HepG2 (cell line): Measurements from ENCODE around the gene SNRPD2. TPM values are rescaled to one million over a fixed set of nuclear protein-coding genes. Genes with fewer than 3 reads are reported as not detected.

ENCODE experiments used
- GABPA ChIP-seq, 2 experiments: IDR thresholded peaks; 2 replicates each; pipeline ENCODE4 v1.6.1; 2011 to 2016; ENCODE audit warnings: low read depth in 2 of 2, low read length in 1 of 2, missing biosample characterization in 1 of 2, missing genetic modification characterization in 1 of 2
- GATAD2A ChIP-seq: IDR thresholded peaks from 2 replicates; pipeline ENCODE4 v1.6.1; 2016
- HOXA9 ChIP-seq: sonication (generic); formaldehyde crosslinking; IDR thresholded peaks from 2 replicates; pipeline ENCODE4 v1.8.1; 2022; ENCODE audit warnings: missing genetic modification reagents, mild to moderate bottlenecking, moderate library complexity, borderline replicate concordance
- IKZF1 ChIP-seq: fragments of 450-650 bp; IDR thresholded peaks from 2 replicates; pipeline ENCODE4 v1.7.1; 2016
- NFATC3 ChIP-seq: sonication (generic); formaldehyde crosslinking; IDR thresholded peaks from 2 replicates; pipeline ENCODE4 v1.5.1; 2020; ENCODE audit warnings: mild to moderate bottlenecking, missing genetic modification reagents
- RAD51 ChIP-seq: fragments of 450-650 bp; IDR thresholded peaks from 2 replicates; pipeline ENCODE4 v1.6.1; 2016; ENCODE audit warnings: borderline replicate concordance
- RFX3 ChIP-seq: IDR thresholded peaks from 2 replicates; pipeline ENCODE4 v1.6.1; 2016; ENCODE audit warnings: missing biosample characterization, missing genetic modification reagents
- SRF ChIP-seq: IDR thresholded peaks from 2 replicates; pipeline ENCODE4 v1.6.1; 2011; ENCODE audit warnings: mild to moderate bottlenecking, low read depth, low read length, moderate library complexity
- SRSF9 ChIP-seq: fragments of 200-400 bp; formaldehyde crosslinking; IDR thresholded peaks from 2 replicates; pipeline ENCODE4 v1.6.1; 2018; ENCODE audit warnings: borderline replicate concordance, mild to moderate bottlenecking, low read depth, low read length; ENCODE audit not compliant: insufficient read depth, poor library complexity, severe bottlenecking
- THAP11 ChIP-seq: IDR thresholded peaks from 2 replicates; pipeline ENCODE4 v1.6.1; 2016; ENCODE audit warnings: missing biosample characterization, missing genetic modification reagents
- ZFP41 ChIP-seq: sonication (generic); formaldehyde crosslinking; IDR thresholded peaks from 2 replicates; pipeline ENCODE4 v1.4.0; 2020; ENCODE audit warnings: mild to moderate bottlenecking, missing genetic modification reagents, borderline replicate concordance
- ZNF101 ChIP-seq: sonication (generic); formaldehyde crosslinking; IDR thresholded peaks from 2 replicates; pipeline ENCODE4 v1.4.0; 2020; ENCODE audit warnings: mild to moderate bottlenecking, low read depth, missing genetic modification reagents, borderline replicate concordance
- ZNF24 ChIP-seq: fragments of 450-650 bp; IDR thresholded peaks from 2 replicates; pipeline ENCODE4 v1.6.1; 2017; ENCODE audit warnings: antibody characterized with exemption, mild to moderate bottlenecking
- ZNF335 ChIP-seq: sonication (generic); formaldehyde crosslinking; IDR thresholded peaks from 2 replicates; pipeline ENCODE4 v1.4.0; 2020; ENCODE audit warnings: missing genetic modification reagents
- ZSCAN30 ChIP-seq: sonication (generic); formaldehyde crosslinking; IDR thresholded peaks from 2 replicates; pipeline ENCODE4 v1.5.0; 2020; ENCODE audit warnings: mild to moderate bottlenecking, missing genetic modification reagents
- polyA plus RNA-seq, 8 experiments: library from polyadenylated mRNA; depleted of rRNA in 3 of 8; stranded (reverse) in 7 of 8; unstranded in 1 of 8; fragments of >200 nt; fragmentation: Illumina TruSeq in 4 of 8; extraction: Trizol in 4 of 8; gene quantifications; 2 replicates each; pipeline versions ENCODE4 v1.2.1 to v1.2.3, GENCODE V29; 2011 to 2016; ENCODE audit warnings: low read depth in 4 of 8, missing spikeins in 1 of 8, mixed read lengths in 1 of 8; ENCODE audit not compliant: insufficient read depth in 1 of 8
- total RNA-seq, 5 experiments: library from RNA; depleted of rRNA; stranded (reverse); fragments of >200 nt; fragmentation: Illumina TruSeq; extraction: Trizol; gene quantifications; 2 replicates each; pipeline ENCODE4 v1.2.3, GENCODE V29; 2016; ENCODE audit warnings: low read depth in 1 of 5
- TF ChIP-seq, protein P1 (sequence below): sonication (generic); formaldehyde crosslinking; IDR thresholded peaks from 2 replicates; pipeline ENCODE4 v1.5.1; 2020; ENCODE audit warnings: missing genetic modification reagents, mild to moderate bottlenecking, borderline replicate concordance
- TF ChIP-seq, protein P2 (sequence below): sonication (generic); formaldehyde crosslinking; IDR thresholded peaks from 2 replicates; pipeline ENCODE4 v1.4.0; 2020; ENCODE audit warnings: mild to moderate bottlenecking, missing genetic modification reagents
- TF ChIP-seq, protein P3 (sequence below), 2 experiments: sonication (generic) in 1 of 2; formaldehyde crosslinking in 1 of 2; IDR thresholded peaks; 2 replicates each; pipeline versions ENCODE4 v1.5.1 to v1.6.1; 2011 to 2020; ENCODE audit warnings: borderline replicate concordance in 1 of 2, low read depth in 1 of 2, low read length in 1 of 2, mild to moderate bottlenecking in 1 of 2, missing genetic modification reagents in 1 of 2, moderate library complexity in 1 of 2
- TF ChIP-seq, protein P4 (sequence below): sonication (generic); formaldehyde crosslinking; conservative IDR thresholded peaks from 2 replicates; pipeline ENCODE4 v1.5.0; 2020; ENCODE audit warnings: missing genetic modification reagents
- TF ChIP-seq, protein P5 (sequence below): sonication (generic); formaldehyde crosslinking; conservative IDR thresholded peaks from 2 replicates; pipeline ENCODE4 v1.4.0; 2020; ENCODE audit warnings: missing genetic modification reagents

The SNRPD2 gene
- total and polyA plus RNA-seq, 2 of the 13 experiments (the other 11 are each of a cell fraction or from before 2014, with no cell fraction given), result 299 to 485 TPM

DNA sequence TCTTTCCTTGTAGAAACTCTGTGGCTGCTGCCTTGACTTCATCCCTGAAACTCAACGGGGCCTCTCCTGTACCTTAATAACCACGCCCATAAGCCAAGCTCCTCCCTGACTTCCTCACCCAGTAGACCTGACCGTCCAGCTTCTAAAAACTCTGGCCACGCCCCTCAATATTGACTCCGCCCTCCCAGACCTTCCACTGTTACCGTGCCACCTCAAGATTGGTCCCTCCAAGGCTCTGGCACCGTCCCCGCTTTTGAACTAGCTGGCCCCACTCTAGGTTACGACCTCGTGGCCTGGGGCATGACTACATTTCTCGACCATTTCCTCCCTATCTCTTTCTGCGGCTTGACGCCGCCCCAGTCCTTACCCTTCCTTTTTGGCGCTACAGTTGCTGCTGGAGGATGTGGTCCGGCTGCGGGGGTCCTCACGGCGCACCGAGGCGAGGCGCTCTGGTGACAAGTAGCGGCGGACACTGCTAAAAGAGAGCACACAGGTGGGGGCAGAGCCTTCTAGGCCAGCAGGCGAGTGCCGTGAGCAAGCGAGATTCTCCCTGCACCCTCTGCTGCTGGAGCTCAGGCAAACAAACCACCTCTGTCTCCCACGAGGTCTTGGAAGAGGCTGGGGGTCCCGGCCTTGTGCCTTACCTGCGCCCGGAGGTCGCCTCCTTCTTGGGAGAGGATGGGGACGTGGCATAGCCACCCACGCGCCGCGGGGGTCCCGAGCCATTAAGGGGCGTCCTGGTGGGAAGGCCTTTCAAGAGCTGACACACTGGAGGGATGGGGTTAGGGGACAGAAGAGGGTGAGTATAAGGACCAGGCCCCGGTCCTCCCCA is 50.3 kb downstream of the SNRPD2 start (continued):
- TF ChIP-seq, protein P1, sequence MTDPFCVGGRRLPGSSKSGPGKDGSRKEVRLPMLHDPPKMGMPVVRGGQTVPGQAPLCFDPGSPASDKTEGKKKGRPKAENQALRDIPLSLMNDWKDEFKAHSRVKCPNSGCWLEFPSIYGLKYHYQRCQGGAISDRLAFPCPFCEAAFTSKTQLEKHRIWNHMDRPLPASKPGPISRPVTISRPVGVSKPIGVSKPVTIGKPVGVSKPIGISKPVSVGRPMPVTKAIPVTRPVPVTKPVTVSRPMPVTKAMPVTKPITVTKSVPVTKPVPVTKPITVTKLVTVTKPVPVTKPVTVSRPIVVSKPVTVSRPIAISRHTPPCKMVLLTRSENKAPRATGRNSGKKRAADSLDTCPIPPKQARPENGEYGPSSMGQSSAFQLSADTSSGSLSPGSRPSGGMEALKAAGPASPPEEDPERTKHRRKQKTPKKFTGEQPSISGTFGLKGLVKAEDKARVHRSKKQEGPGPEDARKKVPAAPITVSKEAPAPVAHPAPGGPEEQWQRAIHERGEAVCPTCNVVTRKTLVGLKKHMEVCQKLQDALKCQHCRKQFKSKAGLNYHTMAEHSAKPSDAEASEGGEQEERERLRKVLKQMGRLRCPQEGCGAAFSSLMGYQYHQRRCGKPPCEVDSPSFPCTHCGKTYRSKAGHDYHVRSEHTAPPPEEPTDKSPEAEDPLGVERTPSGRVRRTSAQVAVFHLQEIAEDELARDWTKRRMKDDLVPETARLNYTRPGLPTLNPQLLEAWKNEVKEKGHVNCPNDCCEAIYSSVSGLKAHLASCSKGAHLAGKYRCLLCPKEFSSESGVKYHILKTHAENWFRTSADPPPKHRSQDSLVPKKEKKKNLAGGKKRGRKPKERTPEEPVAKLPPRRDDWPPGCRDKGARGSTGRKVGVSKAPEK, result no peak
- TF ChIP-seq, protein P2, sequence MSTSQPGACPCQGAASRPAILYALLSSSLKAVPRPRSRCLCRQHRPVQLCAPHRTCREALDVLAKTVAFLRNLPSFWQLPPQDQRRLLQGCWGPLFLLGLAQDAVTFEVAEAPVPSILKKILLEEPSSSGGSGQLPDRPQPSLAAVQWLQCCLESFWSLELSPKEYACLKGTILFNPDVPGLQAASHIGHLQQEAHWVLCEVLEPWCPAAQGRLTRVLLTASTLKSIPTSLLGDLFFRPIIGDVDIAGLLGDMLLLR (CRISPR knock-in tag), result no peak
- TF ChIP-seq IKZF1 (no peak), HOXA9 (CRISPR knock-in tag) (peak; percentile 43; the same call in 1 of the 2 replicates), ZNF101 (CRISPR knock-in tag) (no peak), GABPA (IDR thresholded peaks at IDR 0.05; ENCODE audit: low read depth, low read length) (no peak), GABPA (CRISPR knock-in tag; IDR thresholded peaks at IDR 0.05; ENCODE audit: low read depth) (no peak), GATAD2A (CRISPR knock-in tag) (0 out of 2 replicates have a peak, but pooled peaks have one; percentile 18), ZNF24 (no peak), RAD51 (no peak), ZNF335 (CRISPR knock-in tag) (peak; percentile 56; the same call in 1 of the 2 replicates), SRSF9 (no peak), ZFP41 (CRISPR knock-in tag) (no peak), THAP11 (CRISPR knock-in tag) (no peak; the same call in 1 of the 2 replicates), SRF (no peak), NFATC3 (CRISPR knock-in tag) (no peak), ZSCAN30 (CRISPR knock-in tag) (no peak), RFX3 (CRISPR knock-in tag) (no peak)
- TF ChIP-seq, protein P3, sequence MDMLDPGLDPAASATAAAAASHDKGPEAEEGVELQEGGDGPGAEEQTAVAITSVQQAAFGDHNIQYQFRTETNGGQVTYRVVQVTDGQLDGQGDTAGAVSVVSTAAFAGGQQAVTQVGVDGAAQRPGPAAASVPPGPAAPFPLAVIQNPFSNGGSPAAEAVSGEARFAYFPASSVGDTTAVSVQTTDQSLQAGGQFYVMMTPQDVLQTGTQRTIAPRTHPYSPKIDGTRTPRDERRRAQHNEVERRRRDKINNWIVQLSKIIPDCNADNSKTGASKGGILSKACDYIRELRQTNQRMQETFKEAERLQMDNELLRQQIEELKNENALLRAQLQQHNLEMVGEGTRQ (IDR thresholded peaks at IDR 0.05; ENCODE audit: low read depth, low read length), result no peak
- TF ChIP-seq, protein P3 (CRISPR knock-in tag; IDR thresholded peaks at IDR 0.05; ENCODE audit: borderline replicate concordance), result 0 out of 2 replicates have a peak, but pooled peaks have one; percentile 23
- TF ChIP-seq, protein P4, sequence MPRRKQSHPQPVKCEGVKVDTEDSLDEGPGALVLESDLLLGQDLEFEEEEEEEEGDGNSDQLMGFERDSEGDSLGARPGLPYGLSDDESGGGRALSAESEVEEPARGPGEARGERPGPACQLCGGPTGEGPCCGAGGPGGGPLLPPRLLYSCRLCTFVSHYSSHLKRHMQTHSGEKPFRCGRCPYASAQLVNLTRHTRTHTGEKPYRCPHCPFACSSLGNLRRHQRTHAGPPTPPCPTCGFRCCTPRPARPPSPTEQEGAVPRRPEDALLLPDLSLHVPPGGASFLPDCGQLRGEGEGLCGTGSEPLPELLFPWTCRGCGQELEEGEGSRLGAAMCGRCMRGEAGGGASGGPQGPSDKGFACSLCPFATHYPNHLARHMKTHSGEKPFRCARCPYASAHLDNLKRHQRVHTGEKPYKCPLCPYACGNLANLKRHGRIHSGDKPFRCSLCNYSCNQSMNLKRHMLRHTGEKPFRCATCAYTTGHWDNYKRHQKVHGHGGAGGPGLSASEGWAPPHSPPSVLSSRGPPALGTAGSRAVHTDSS, result no peak
- TF ChIP-seq, protein P5, sequence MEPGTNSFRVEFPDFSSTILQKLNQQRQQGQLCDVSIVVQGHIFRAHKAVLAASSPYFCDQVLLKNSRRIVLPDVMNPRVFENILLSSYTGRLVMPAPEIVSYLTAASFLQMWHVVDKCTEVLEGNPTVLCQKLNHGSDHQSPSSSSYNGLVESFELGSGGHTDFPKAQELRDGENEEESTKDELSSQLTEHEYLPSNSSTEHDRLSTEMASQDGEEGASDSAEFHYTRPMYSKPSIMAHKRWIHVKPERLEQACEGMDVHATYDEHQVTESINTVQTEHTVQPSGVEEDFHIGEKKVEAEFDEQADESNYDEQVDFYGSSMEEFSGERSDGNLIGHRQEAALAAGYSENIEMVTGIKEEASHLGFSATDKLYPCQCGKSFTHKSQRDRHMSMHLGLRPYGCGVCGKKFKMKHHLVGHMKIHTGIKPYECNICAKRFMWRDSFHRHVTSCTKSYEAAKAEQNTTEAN (CRISPR knock-in tag), result no peak
